ENCODE measurements around the gene PRPH.
"Not testable (repeated sequence)": the region's sequence is repeated elsewhere in the genome, so short reads cannot be mapped to it uniquely, and the experiment has no call there.

DNA sequence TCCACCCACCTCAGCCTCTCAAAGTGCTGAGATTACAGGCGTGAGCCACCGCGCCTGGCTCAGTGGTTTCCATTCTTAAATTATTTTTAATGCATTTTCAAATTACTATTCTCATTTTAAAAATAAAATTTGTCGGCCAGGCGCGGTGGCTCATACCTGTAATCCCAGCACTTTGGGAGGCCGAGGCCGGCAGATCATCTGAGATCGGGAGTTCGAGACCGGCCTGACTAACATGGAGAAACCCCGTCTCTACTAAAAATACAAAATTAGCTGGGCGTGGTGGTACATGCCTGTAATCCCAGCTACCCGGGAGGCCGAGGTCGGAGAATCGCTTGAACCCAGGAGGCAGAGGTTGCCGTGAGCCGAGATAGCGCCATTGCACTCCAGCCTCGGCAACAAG, 38.8 kb downstream of the PRPH start:
- TF ChIP-seq, protein P1, sequence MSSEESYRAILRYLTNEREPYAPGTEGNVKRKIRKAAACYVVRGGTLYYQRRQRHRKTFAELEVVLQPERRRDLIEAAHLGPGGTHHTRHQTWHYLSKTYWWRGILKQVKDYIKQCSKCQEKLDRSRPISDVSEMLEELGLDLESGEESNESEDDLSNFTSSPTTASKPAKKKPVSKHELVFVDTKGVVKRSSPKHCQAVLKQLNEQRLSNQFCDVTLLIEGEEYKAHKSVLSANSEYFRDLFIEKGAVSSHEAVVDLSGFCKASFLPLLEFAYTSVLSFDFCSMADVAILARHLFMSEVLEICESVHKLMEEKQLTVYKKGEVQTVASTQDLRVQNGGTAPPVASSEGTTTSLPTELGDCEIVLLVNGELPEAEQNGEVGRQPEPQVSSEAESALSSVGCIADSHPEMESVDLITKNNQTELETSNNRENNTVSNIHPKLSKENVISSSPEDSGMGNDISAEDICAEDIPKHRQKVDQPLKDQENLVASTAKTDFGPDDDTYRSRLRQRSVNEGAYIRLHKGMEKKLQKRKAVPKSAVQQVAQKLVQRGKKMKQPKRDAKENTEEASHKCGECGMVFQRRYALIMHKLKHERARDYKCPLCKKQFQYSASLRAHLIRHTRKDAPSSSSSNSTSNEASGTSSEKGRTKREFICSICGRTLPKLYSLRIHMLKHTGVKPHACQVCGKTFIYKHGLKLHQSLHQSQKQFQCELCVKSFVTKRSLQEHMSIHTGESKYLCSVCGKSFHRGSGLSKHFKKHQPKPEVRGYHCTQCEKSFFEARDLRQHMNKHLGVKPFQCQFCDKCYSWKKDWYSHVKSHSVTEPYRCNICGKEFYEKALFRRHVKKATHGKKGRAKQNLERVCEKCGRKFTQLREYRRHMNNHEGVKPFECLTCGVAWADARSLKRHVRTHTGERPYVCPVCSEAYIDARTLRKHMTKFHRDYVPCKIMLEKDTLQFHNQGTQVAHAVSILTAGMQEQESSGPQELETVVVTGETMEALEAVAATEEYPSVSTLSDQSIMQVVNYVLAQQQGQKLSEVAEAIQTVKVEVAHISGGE (CRISPR knock-in tag; IDR thresholded peaks at IDR 0.05): not testable (repeated sequence)
- TF ChIP-seq CBX5 (IDR thresholded peaks at IDR 0.05; ENCODE audit: low read depth); CHD2 (IDR thresholded peaks at IDR 0.05; ENCODE audit: borderline replicate concordance, low read depth, low read length); IKZF1 (conservative IDR thresholded peaks at IDR 0.05): not testable (repeated sequence)
